Mesenchymal stem cell (in vitro differentiated cells and primary cell): ENCODE results near the gene CXCR4.

Experiments
- DNase-seq: peaks from one replicate; pipeline ENCODE4 v3.0.0-alpha.2; 2013
- H2AFZ ChIP-seq: one replicate; pipeline ENCODE4 v1.6.1; 2013; ENCODE audit warnings: low read depth, mild to moderate bottlenecking, control low read depth, inconsistent platforms, low read length, moderate library complexity
- H2AK5ac ChIP-seq: 2 replicates; pipeline ENCODE4 v1.6.1; 2013; ENCODE audit warnings: low read length, moderate library complexity, mild to moderate bottlenecking, inconsistent platforms; ENCODE audit not compliant: severe bottlenecking
- H2BK120ac ChIP-seq: one replicate; pipeline ENCODE4 v1.6.1; 2013; ENCODE audit warnings: low read depth, mild to moderate bottlenecking, inconsistent platforms, low read length, moderate library complexity
- H2BK12ac ChIP-seq, 2 experiments: one replicate each; pipeline ENCODE4 v1.6.1; 2013; ENCODE audit warnings: inconsistent platforms in 2 of 2, low read length in 2 of 2, mild to moderate bottlenecking in 2 of 2, moderate library complexity in 2 of 2, control low read depth in 1 of 2
- H2BK15ac ChIP-seq: one replicate; pipeline ENCODE4 v1.6.1; 2013; ENCODE audit warnings: mild to moderate bottlenecking, low read depth, inconsistent platforms; ENCODE audit not compliant: poor library complexity, severe bottlenecking
- H2BK5ac ChIP-seq: 2 replicates; pipeline ENCODE4 v1.6.1; 2013; ENCODE audit warnings: low read depth, mild to moderate bottlenecking, low read length, control low read depth, inconsistent platforms; ENCODE audit not compliant: poor library complexity, severe bottlenecking
- H3K14ac ChIP-seq, 2 experiments: one replicate each; pipeline ENCODE4 v1.6.1; 2013; ENCODE audit warnings: inconsistent platforms in 2 of 2, low read length in 2 of 2, control low read depth in 1 of 2, mild to moderate bottlenecking in 1 of 2, moderate library complexity in 1 of 2
- H3K18ac ChIP-seq, 2 experiments: one replicate each; pipeline ENCODE4 v1.6.1; 2013; ENCODE audit warnings: inconsistent platforms in 2 of 2, low read length in 2 of 2, control low read depth in 1 of 2, low read depth in 1 of 2, mild to moderate bottlenecking in 1 of 2
- H3K23ac ChIP-seq, 2 experiments: one replicate each; pipeline ENCODE4 v1.6.1; 2013; ENCODE audit warnings: inconsistent platforms in 2 of 2, low read length in 2 of 2, mild to moderate bottlenecking in 2 of 2, moderate library complexity in 2 of 2, control low read depth in 1 of 2
- H3K27ac ChIP-seq: 2 replicates; pipeline ENCODE4 v1.5.1; 2013; ENCODE audit warnings: mild to moderate bottlenecking, moderate library complexity, low read length, control low read depth, inconsistent platforms; ENCODE audit not compliant: poor library complexity, severe bottlenecking
- H3K27me3 ChIP-seq, 2 experiments: 2 replicates each; pipeline versions ENCODE4 v1.6.1 to v1.7.0; 2013; ENCODE audit warnings: low read length in 2 of 2, mild to moderate bottlenecking in 2 of 2, moderate library complexity in 2 of 2, control low read depth in 1 of 2, inconsistent platforms in 1 of 2; ENCODE audit not compliant: control insufficient read depth in 1 of 2, insufficient read depth in 1 of 2
- H3K36me3 ChIP-seq, 2 experiments: 2 replicates each; pipeline versions ENCODE4 v1.6.1 to v1.7.0; 2013; ENCODE audit warnings: low read length in 2 of 2, control low read depth in 1 of 2, inconsistent platforms in 1 of 2, low read depth in 1 of 2, mild to moderate bottlenecking in 1 of 2; ENCODE audit not compliant: insufficient read depth in 2 of 2, control insufficient read depth in 1 of 2
- H3K4ac ChIP-seq, 2 experiments: one replicate each; pipeline ENCODE4 v1.6.1; 2013; ENCODE audit warnings: inconsistent platforms in 2 of 2, low read length in 2 of 2, mild to moderate bottlenecking in 2 of 2, moderate library complexity in 2 of 2, control low read depth in 1 of 2, low read depth in 1 of 2
- H3K4me1 ChIP-seq: 2 replicates; pipeline ENCODE4 v1.6.1; 2013; ENCODE audit warnings: low read depth, low read length, control low read depth; ENCODE audit not compliant: control insufficient read depth, insufficient read depth
- H3K4me2 ChIP-seq: 2 replicates; pipeline ENCODE4 v1.6.1; 2013; ENCODE audit warnings: low read length, mild to moderate bottlenecking, inconsistent platforms; ENCODE audit not compliant: poor library complexity, severe bottlenecking
- H3K4me3 ChIP-seq, 2 experiments: 2 replicates each; pipeline versions ENCODE4 v1.5.1 to v1.7.0; 2013; ENCODE audit warnings: low read length in 2 of 2, mild to moderate bottlenecking in 2 of 2, control low read depth in 1 of 2, low read depth in 1 of 2; ENCODE audit not compliant: insufficient read depth in 1 of 2
- H3K79me1 ChIP-seq: replicated peaks from 2 replicates; pipeline ENCODE4 v1.6.1; 2013; ENCODE audit warnings: mild to moderate bottlenecking, control low read depth, low read length, inconsistent platforms; ENCODE audit not compliant: poor library complexity, severe bottlenecking
- H3K9ac ChIP-seq: 2 replicates; pipeline ENCODE4 v1.7.0; 2013; ENCODE audit warnings: mild to moderate bottlenecking, low read length, moderate library complexity
- H3K9me3 ChIP-seq: 2 replicates; pipeline ENCODE4 v1.7.0; 2013; ENCODE audit warnings: mild to moderate bottlenecking, low read length; ENCODE audit not compliant: control insufficient read depth
- H4K8ac ChIP-seq: one replicate; pipeline ENCODE4 v1.6.1; 2013; ENCODE audit warnings: inconsistent platforms, mild to moderate bottlenecking, low read length, moderate library complexity
- H4K91ac ChIP-seq: one replicate; pipeline ENCODE4 v1.6.1; 2013; ENCODE audit warnings: mild to moderate bottlenecking, low read length, inconsistent platforms
- WGBS: methylation state at CpG from one replicate; pipeline ENCODE4 v1.1.7; 2013; ENCODE audit warnings: mixed read lengths; 5-methylcytosine and 5-hydroxymethylcytosine counted together

CXCR4 gene

DNA sequence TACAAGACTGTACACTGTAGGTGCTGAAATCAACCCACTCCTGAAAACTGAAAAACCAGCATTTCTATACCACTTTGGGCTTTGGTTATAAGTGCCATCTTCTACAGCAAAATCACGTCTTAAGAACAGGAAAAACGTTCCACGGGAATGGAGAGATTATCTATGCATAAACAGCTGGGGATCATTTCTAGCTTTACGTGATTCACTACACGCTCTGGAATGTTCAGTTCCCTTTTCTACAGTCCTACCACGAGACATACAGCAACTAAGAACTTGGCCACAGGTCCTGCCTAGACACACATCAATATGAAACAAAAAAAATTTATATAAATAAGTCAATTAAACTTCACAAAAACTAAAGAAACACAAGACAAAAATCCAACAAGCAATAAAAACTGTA lies 3.6 kb downstream of the CXCR4 start:
- Histone ChIP-seq H3K4me2 (no peak overlapping the region), H2AFZ (no peak overlapping the region), H4K91ac (no peak overlapping the region)

DNA sequence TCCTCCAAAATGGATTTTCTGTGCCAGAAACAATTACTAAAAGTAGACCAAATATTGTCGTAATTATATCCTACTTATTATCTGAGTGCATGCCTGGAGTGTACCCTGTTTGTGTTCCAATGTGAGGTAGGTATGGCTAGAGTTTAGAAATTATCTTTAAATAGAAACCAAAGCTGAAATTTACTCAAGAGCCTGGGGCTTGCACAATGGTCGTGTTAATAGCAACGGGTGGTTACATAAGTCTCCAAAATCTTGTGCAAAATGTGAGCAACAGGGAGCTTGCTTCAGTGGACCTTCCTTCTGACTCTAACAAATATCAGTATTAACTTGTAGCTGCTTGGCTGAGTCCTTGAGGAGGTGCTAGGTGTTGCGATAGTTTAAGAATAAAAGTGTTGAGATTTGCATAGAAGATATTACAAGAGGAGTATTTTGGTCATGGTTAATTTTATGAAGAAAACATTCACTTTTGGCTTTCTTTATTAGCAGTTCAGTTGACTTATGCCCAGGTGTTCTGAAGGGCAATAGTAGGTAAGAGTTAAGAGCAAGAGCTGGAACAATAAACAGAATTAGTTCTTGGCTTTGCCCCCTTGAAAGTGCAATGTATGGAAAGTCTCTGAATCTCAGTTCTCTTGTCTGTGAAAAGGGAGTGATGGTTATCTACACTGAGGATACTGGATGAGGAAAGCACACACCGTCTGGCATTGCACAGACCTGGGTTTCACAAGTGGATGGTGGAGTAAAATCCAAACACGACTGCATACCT lies 4.6 kb downstream of the CXCR4 start:
- Histone ChIP-seq H3K14ac (no peak overlapping the region), H3K36me3 (no peaks in the 10 kb centered on the region), H2BK5ac (no peak overlapping the region), H3K27me3 (peaks cover 64 to 79% of the 10 kb centered on the region in 2 experiments), H2BK120ac (no peak overlapping the region), H3K4me3 (no peak overlapping the region), H2BK15ac (no peak overlapping the region), H2AFZ (no peak overlapping the region), H2AK5ac (no peak overlapping the region), H3K79me1 (no peaks in the 10 kb centered on the region), H2BK12ac (no peak overlapping the region), H4K8ac (no peak overlapping the region), H3K18ac (no peak overlapping the region), H3K4me2 (no peak overlapping the region), H4K91ac (no peak overlapping the region), H3K9ac (no peak overlapping the region), H3K23ac (no peak overlapping the region), H3K9me3 (no peaks in the 10 kb centered on the region), H3K4ac (no peak overlapping the region), H3K27ac (no peak overlapping the region), H3K4me1 (peaks cover 20% of the 10 kb centered on the region)
- 87% methylated on average over 3 of the region's 6 CpGs for WGBS
- DNase-seq = no peak

More for the DNA sequence above, 3.6 kb downstream of the CXCR4 start:
- Histone ChIP-seq H3K9ac (no peak overlapping the region), H3K36me3 (no peaks in the 10 kb centered on the region), H3K79me1 (no peaks in the 10 kb centered on the region), H2BK120ac (no peak overlapping the region), H3K27ac (no peak overlapping the region), H2BK12ac (no peak overlapping the region), H3K4ac (no peak overlapping the region), H3K18ac (no peak overlapping the region), H3K23ac (no peak overlapping the region), H3K27me3 (peaks cover 71 to 88% of the 10 kb centered on the region in 2 experiments), H4K8ac (no peak overlapping the region), H3K14ac (no peak overlapping the region), H2BK15ac (no peak overlapping the region), H3K4me3 (no peak overlapping the region), H3K4me1 (peaks cover 26% of the 10 kb centered on the region), H2BK5ac (no peak overlapping the region), H2AK5ac (no peak overlapping the region), H3K9me3 (no peaks in the 10 kb centered on the region)
- WGBS = 77% methylated on average over 6 of the region's 6 CpGs
- no peak for DNase-seq

DNA sequence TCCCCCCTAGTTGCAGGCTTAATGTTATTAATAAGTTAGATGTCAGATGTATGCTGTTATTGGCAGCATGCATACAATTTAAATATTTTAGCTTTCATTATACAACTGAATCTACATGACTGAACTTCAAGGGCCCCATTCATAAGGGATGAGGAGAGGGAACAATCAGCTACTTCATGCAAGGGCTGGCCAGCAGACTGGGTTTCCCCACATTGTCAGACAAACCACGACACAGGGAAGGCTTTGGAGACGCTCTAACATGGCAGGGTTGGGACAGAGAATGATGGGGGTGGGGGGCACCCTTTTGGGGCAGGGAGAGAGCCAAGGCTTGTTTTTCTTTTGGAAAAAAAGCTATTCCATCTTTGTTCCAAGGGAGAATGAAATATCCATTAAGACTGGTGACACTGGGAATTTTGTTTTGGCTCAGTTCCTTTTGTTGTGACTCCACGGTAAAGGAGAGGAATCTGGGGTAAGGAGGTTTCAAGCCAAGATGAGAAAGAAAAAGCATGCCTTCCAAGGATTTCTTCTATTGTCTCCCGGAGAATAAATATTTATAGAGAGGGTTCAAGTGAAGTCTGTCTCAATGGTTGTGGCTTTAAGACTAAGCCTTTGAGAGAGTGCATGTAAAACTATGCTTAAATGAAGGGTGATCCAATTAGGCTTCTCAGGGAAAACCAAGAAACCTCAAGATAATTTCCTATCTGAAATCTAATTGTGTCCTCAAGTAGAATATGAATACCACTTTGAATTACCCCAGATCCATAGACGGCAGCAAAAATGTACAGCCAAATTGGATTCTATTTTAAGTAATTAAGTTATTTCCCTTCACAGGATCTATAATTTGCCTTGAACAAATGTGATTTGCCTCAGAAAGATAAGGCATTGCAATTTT lies 5.4 kb downstream of the CXCR4 start:
- Histone ChIP-seq H2AK5ac (no peak overlapping the region), H3K79me1 (no peaks in the 10 kb centered on the region), H2BK12ac (no peak overlapping the region), H4K8ac (no peak overlapping the region), H3K4ac (no peak overlapping the region), H3K18ac (no peak overlapping the region), H3K27me3 (peaks cover 60 to 75% of the 10 kb centered on the region in 2 experiments), H3K27ac (no peak overlapping the region), H3K4me3 (no peak overlapping the region), H4K91ac (no peak overlapping the region), H2BK5ac (no peak overlapping the region), H2BK15ac (no peak overlapping the region), H3K23ac (no peak overlapping the region), H3K9ac (no peak overlapping the region), H3K36me3 (no peaks in the 10 kb centered on the region), H3K9me3 (no peaks in the 10 kb centered on the region), H3K4me1 (peaks cover 12% of the 10 kb centered on the region), H2AFZ (no peak overlapping the region), H3K4me2 (no peak overlapping the region), H2BK120ac (no peak overlapping the region), H3K14ac (no peak overlapping the region)
- WGBS = 90% methylated on average over 5 of the region's 5 CpGs
- no peak for DNase-seq

DNA sequence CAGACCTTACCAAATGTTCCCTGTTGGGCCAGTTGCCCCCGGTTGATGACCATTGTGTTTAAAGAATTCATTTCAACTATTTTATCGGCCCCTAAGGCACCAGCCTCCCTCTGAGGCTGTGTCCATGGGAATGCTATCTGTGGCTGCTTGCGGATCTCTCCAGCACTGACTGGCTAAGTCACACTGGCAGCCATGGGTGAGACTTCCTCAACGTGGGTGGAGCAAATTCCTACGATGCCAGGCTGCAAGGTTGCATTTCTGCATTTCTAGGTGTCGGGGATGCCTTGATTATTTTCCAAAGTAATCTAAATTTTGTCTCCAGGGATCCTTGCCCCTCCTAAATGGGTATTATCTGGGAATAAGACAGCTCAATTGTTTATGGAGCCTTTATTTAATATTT lies 6.2 kb downstream of the CXCR4 start:
- Histone ChIP-seq H4K8ac (no peak overlapping the region), H3K9me3 (no peaks in the 10 kb centered on the region), H3K4me3 (no peak overlapping the region), H3K9ac (no peak overlapping the region), H2AK5ac (no peak overlapping the region), H2BK15ac (no peak overlapping the region), H3K27ac (no peak overlapping the region), H3K4me1 (peaks cover 4% of the 10 kb centered on the region), H2BK120ac (no peak overlapping the region), H3K79me1 (no peaks in the 10 kb centered on the region), H3K18ac (no peak overlapping the region), H2BK5ac (no peak overlapping the region), H2BK12ac (no peak overlapping the region), H3K14ac (no peak overlapping the region), H2AFZ (no peak overlapping the region), H3K4ac (no peak overlapping the region), H3K36me3 (no peaks in the 10 kb centered on the region), H3K23ac (no peak overlapping the region), H4K91ac (no peak overlapping the region), H3K4me2 (no peak overlapping the region), H3K27me3 (peaks cover 52 to 72% of the 10 kb centered on the region in 2 experiments)
- DNase-seq = no peak
- WGBS = 85% methylated on average over 5 of the region's 6 CpGs
